Mucosa of stomach (tissue), 1 donor: Measurements from ENCODE around the gene PTPN7.
"Not testable (repeated sequence)": the region's sequence is repeated elsewhere in the genome, so short reads cannot be mapped to it uniquely, and the experiment has no call there.

Experiments
- H3K27me3 ChIP-seq: one replicate; pipeline ENCODE4 v1.7.0; 2013; ENCODE audit warnings: mild to moderate bottlenecking, low read length; ENCODE audit not compliant: control insufficient read depth, insufficient read depth
- H3K36me3 ChIP-seq: one replicate; pipeline ENCODE4 v1.7.0; 2013; ENCODE audit warnings: low read length; ENCODE audit not compliant: control insufficient read depth, insufficient read depth
- H3K4me1 ChIP-seq: one replicate; pipeline ENCODE4 v1.7.0; 2013; ENCODE audit warnings: mild to moderate bottlenecking, low read length; ENCODE audit not compliant: control insufficient read depth, insufficient read depth
- H3K4me3 ChIP-seq: one replicate; pipeline ENCODE4 v1.7.0; 2013; ENCODE audit warnings: low read length
- H3K9ac ChIP-seq: one replicate; pipeline ENCODE4 v1.7.0; 2013; ENCODE audit warnings: mild to moderate bottlenecking, low read length, moderate library complexity
- H3K9me3 ChIP-seq: one replicate; pipeline ENCODE4 v1.7.0; 2013; ENCODE audit warnings: mild to moderate bottlenecking, low read length, moderate library complexity; ENCODE audit not compliant: control insufficient read depth
- donor health status: Pancreatic carcinoma.

Gene PTPN7

DNA sequence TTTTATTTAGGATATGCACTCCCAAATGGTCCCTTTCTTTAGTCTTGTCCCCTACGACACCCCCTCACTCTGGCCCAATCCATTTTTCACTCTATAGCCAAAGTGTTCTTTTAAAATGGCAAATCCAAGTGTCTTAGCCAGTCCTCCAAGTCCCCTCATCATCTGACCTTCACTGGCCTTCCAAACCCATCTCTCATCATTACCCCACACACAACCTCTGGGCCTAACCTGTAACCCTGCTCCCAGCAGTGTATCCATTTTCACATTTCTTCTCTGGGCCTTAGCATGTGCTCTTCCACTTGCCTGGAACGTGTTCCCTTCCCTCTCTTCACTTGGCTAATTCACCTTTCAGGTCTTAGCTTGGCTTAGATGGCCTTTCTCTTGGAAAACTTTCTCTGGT, 9.4 kb downstream of the PTPN7 start:
- no peak overlapping the region for H3K9ac ChIP-seq
- H3K27me3 ChIP-seq = peaks cover 5% of the 10 kb centered on the region
- no peaks in the 10 kb centered on the region for H3K36me3 ChIP-seq
- no peaks in the 10 kb centered on the region for H3K9me3 ChIP-seq
- peaks cover 9% of the 10 kb centered on the region for H3K4me1 ChIP-seq
- H3K4me3 ChIP-seq = no peak overlapping the region

GRCh38 chr1:202150602-202151001, 9.8 kb downstream of the PTPN7 start:
- peaks cover 9% of the 10 kb centered on the region for H3K4me1 ChIP-seq

DNA sequence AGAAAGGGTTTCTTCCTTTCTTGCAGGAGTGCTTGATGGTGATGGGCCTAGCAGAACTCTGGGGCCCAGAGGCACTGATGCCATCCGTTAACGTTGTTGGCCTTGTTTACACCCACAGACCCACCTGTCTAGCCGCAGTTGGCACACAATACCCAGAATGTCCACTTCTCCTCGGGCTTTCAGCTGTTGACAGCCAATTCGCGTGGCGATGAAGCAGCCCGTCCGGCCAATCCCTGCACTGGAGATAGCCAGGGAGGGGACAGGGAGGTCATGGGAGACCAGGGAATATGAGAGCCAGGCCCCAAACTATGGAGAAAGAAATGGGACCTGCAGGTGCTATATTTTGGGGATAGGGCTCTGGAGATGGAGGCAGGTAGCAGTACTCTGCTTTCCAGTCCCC, 10.2 kb downstream of the PTPN7 start:
- no peaks in the 10 kb centered on the region for H3K9me3 ChIP-seq
- H3K4me3 ChIP-seq = no peak overlapping the region
- no peak overlapping the region for H3K9ac ChIP-seq
- H3K4me1 ChIP-seq = peaks cover 6% of the 10 kb centered on the region
- H3K36me3 ChIP-seq = no peaks in the 10 kb centered on the region
- peaks cover 10% of the 10 kb centered on the region for H3K27me3 ChIP-seq

More at GRCh38 chr1:202150602-202151001, 9.8 kb downstream of the PTPN7 start:
- Histone ChIP-seq H3K4me3 (no peak overlapping the region), H3K9me3 (no peaks in the 10 kb centered on the region), H3K9ac (no peak overlapping the region), H3K27me3 (peaks cover 7% of the 10 kb centered on the region), H3K36me3 (no peaks in the 10 kb centered on the region)

GRCh38 chr1:202149566-202149965, 10.8 kb downstream of the PTPN7 start:
- Histone ChIP-seq H3K4me1 (no peaks in the 10 kb centered on the region), H3K9me3 (no peaks in the 10 kb centered on the region), H3K9ac (no peak overlapping the region), H3K36me3 (no peaks in the 10 kb centered on the region), H3K27me3 (peaks cover 8% of the 10 kb centered on the region), H3K4me3 (no peak overlapping the region)

- Histone ChIP-seq H3K4me3 (no peak overlapping the region), H3K9me3 (no peaks in the 10 kb centered on the region), H3K27me3 (peaks cover 8% of the 10 kb centered on the region), H3K36me3 (no peaks in the 10 kb centered on the region), H3K9ac (no peak overlapping the region), H3K4me1 (peaks cover 3% of the 10 kb centered on the region)
Observed at GRCh38 chr1:202148391-202148790, 12.0 kb downstream of the PTPN7 start.

DNA sequence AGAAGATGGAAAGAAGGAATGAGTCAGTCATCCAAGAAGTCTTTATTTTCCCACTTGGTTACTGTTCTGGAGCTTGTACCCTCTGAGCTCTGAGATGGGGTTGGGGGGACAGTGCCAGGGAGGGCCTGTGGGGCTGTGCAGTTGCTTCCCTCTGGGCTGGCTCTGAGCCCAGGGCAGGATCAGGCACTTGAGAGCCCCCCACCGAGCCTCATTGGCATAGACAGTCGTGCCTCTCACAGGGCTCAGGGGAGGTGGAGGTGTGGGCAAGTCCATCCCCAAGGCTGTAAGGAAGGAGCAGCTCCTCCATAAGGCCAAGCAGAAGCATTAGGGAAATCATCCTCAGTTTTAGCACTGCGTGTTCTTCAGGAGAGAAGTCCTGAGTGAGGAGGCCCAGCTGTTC, 13.4 kb downstream of the PTPN7 start:
- Histone ChIP-seq H3K36me3 (no peaks in the 10 kb centered on the region), H3K27me3 (peaks cover 8% of the 10 kb centered on the region), H3K9ac (no peak overlapping the region), H3K4me3 (no peak overlapping the region), H3K4me1 (peaks cover 12% of the 10 kb centered on the region), H3K9me3 (no peaks in the 10 kb centered on the region)

DNA sequence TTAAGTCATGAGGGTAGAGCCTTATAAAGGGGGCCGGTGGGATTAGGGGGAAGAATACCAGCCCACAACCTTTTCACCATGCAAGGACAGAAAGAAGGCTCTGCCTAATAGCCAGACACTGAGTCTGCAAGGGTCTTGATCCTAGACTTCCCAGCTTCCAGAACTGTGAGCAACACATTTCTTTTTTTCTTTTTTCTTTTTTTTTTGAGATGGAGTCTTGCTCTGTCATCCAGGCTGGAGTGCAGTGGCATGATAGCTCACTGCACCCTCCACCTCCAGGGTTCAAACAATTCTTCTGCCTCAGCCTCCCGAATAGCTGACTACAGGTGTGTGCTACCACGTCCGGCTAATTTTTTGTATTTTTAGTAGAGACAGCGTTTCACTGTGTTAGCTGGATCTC, 14.1 kb downstream of the PTPN7 start:
- Histone ChIP-seq H3K9ac (no peak overlapping the region), H3K4me3 (no peak overlapping the region), H3K36me3 (no peaks in the 10 kb centered on the region)

GRCh38 chr1:202145744-202146140, 14.7 kb downstream of the PTPN7 start:
- H3K4me1 ChIP-seq = peaks cover 12% of the 10 kb centered on the region
- not testable (repeated sequence) for H3K9ac ChIP-seq, H3K36me3 ChIP-seq, H3K9me3 ChIP-seq, H3K27me3 ChIP-seq, H3K4me3 ChIP-seq

More for the DNA sequence above, 14.1 kb downstream of the PTPN7 start:
- H3K9me3 ChIP-seq = no peaks in the 10 kb centered on the region
- H3K27me3 ChIP-seq = peaks cover 8% of the 10 kb centered on the region
- H3K4me1 ChIP-seq = peaks cover 12% of the 10 kb centered on the region

DNA sequence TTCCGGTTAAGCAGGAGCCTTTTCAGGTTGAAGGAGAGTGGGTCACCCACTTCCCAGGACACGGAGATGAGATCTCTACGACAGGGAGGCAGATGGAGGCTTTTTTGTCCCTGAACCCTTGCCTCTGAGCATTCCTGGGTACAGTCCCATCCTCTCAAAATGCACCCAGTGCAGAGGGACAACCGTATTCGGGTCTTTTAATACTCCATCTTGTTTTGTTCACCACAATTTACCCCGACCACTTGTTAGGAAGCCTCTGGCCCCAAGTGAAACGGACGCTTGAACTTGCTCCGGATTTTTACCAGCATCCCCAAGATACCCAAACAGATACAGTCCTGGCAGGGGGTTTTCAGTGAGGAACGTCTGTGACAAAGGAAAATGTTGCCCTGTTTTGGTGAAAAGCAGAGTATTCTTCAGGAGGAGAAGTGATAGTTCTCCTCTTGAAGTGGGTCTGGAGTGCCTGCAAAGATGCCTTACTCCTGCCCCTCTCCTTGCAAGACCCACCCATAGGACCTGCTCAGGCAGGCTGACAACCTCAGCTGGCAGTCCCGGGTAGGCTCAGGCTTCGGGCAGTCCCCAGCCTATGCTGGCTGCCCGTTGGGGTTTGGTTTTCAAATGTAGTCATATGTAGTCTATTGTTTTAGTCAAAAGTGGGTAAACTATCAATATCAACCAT, 15.2 kb downstream of the PTPN7 start:
- H3K4me3 ChIP-seq = peak overlapping the region; percentile 12

GRCh38 chr1:202144402-202145067, 15.9 kb downstream of the PTPN7 start, which contains the start of gene ARL8A:
Gene ARL8A, minus strand, starts transcription at chr1:202144737. Its CDS starts 165 bp downstream, at chr1:202144572.
- Histone ChIP-seq H3K4me3 (peak within 1 kb of the TSS; percentile 95), H3K36me3 (no peaks in the 10 kb centered on the region), H3K27me3 (peaks cover 8% of the 10 kb centered on the region), H3K9ac (peak within 1 kb of the TSS; percentile 89), H3K4me1 (peaks cover 12% of the 10 kb centered on the region), H3K9me3 (no peaks in the 10 kb centered on the region)

More for the DNA sequence above, 15.2 kb downstream of the PTPN7 start:
- Histone ChIP-seq H3K4me1 (peaks cover 12% of the 10 kb centered on the region), H3K36me3 (no peaks in the 10 kb centered on the region), H3K9ac (peak overlapping the region; percentile 75), H3K9me3 (no peaks in the 10 kb centered on the region), H3K27me3 (peaks cover 8% of the 10 kb centered on the region)

GRCh38 chr1:202143768-202144401, 16.5 kb downstream of the PTPN7 start:
- Histone ChIP-seq H3K4me3 (peak overlapping the region; percentile 95), H3K36me3 (peaks cover 2% of the 10 kb centered on the region), H3K4me1 (peaks cover 12% of the 10 kb centered on the region), H3K9ac (peak overlapping the region; percentile 89), H3K9me3 (no peaks in the 10 kb centered on the region), H3K27me3 (peaks cover 8% of the 10 kb centered on the region)
